PC-9 (cell line): Measurements from ENCODE around the gene TECPR1. TPM values are rescaled to one million over a fixed set of nuclear protein-coding genes. Genes with fewer than 3 reads are reported as not detected.

Experiments used
- BruUV-seq: library from RNA; stranded (reverse); fragments of 400-500 nt; replicated peaks from 2 replicates; lab custom pipeline; 2021; lab: Mats Ljungman, UMichigan
- CTCF ChIA-PET: fragments of 300-600 bp; sonication (Branson Sonifier 250); formaldehyde crosslinking; loops from one replicate; lab custom pipeline; 2022; ENCODE audit warnings: antibody characterized with exemption; lab: Charles Lee
- POLR2A ChIA-PET: fragments of 300-600 bp; sonication (Branson Sonifier 250); formaldehyde crosslinking; loops from one replicate; lab custom pipeline; 2022; ENCODE audit warnings: antibody characterized with exemption; ENCODE audit not compliant: unreplicated experiment; lab: Charles Lee
- DNase-seq, 2 experiments: peaks; one replicate each; pipeline versions ENCODE4 v3.0.0 to v3.0.0-alpha.2; 2015 to 2022; ENCODE audit warnings: mixed read lengths in 1 of 2
- H2AFZ ChIP-seq: fragments of 200-600 bp; sonication (generic); 2 replicates; pipeline ENCODE4 v1.8.1; 2017; ENCODE audit warnings: antibody characterized with exemption
- H3F3A ChIP-seq: fragments of 200-600 bp; sonication (generic); 2 replicates; pipeline ENCODE4 v1.8.1; 2017; ENCODE audit warnings: antibody characterized with exemption, mild to moderate bottlenecking, low read depth; ENCODE audit not compliant: insufficient read depth
- H3K27ac ChIP-seq: fragments of 200-600 bp; sonication (generic); 2 replicates; pipeline ENCODE4 v1.6.1; 2016; ENCODE audit warnings: mixed run types
- H3K27me3 ChIP-seq: fragments of 200-600 bp; sonication (generic); 2 replicates; pipeline ENCODE4 v1.6.1; 2016; ENCODE audit warnings: low read depth, mixed run types; ENCODE audit not compliant: insufficient read depth
- H3K36me3 ChIP-seq: fragments of 200-600 bp; sonication (generic); 2 replicates; pipeline ENCODE4 v1.6.1; 2016; ENCODE audit warnings: low read depth, mixed run types
- H3K4me1 ChIP-seq: fragments of 200-600 bp; sonication (generic); replicated peaks from 2 replicates; pipeline ENCODE4 v1.6.1; 2016; ENCODE audit warnings: mixed run types; ENCODE audit not compliant: insufficient read depth
- H3K4me2 ChIP-seq: fragments of 200-600 bp; sonication (generic); 2 replicates; pipeline ENCODE4 v1.6.1; 2017; ENCODE audit warnings: mixed run types
- H3K4me3 ChIP-seq: fragments of 200-600 bp; sonication (generic); 2 replicates; pipeline ENCODE4 v1.6.1; 2016; ENCODE audit warnings: mixed run types
- H3K79me2 ChIP-seq: fragments of 200-600 bp; sonication (generic); 2 replicates; pipeline ENCODE4 v1.6.1; 2017; ENCODE audit warnings: low read depth, mixed run types
- H3K9me2 ChIP-seq: fragments of 200-600 bp; sonication (generic); 2 replicates; pipeline ENCODE4 v1.8.1; 2017; ENCODE audit warnings: mild to moderate bottlenecking; ENCODE audit not compliant: insufficient read depth
- H3K9me3 ChIP-seq: fragments of 200-600 bp; sonication (generic); 2 replicates; pipeline ENCODE4 v1.8.1; 2016; ENCODE audit warnings: low read depth; ENCODE audit not compliant: insufficient read depth
- H4K20me1 ChIP-seq: fragments of 200-600 bp; sonication (generic); 2 replicates; pipeline ENCODE4 v1.8.1; 2017; ENCODE audit not compliant: insufficient read depth
- CTCF ChIP-seq: fragments of 200-600 bp; sonication (generic); conservative IDR thresholded peaks from 2 replicates; pipeline ENCODE4 v1.6.1; 2017; ENCODE audit warnings: mixed run types, antibody characterized with exemption, mild to moderate bottlenecking, moderate library complexity
- EZH2 ChIP-seq: fragments of 200-600 bp; sonication (generic); IDR thresholded peaks from 2 replicates; pipeline ENCODE4 v1.8.0; 2017; ENCODE audit warnings: antibody characterized with exemption, low read depth
- intact Hi-C: fragments of 100-400 bp; cut with micrococcal nuclease; formaldehyde crosslinking; loops from one replicate; pipeline ENCODE4 v1.10.0; 2022; ENCODE audit not compliant: unreplicated experiment
- total RNA-seq: library from RNA; stranded (reverse); gene quantifications from 2 replicates; pipeline ENCODE4 v1.2.3, GENCODE V29; 2021

Gene TECPR1
- total RNA-seq, 1 experiment from 2014 or later: 22.7 TPM

GRCh38 chr7:98228801-98229200 lies 23.2 kb downstream of the TECPR1 start:
- Histone ChIP-seq H3K27ac (no peak overlapping the region), H3K4me2 (no peak overlapping the region), H3F3A (no peaks in the 10 kb centered on the region), H3K4me1 (no peaks in the 10 kb centered on the region), H4K20me1 (no peaks in the 10 kb centered on the region), H3K4me3 (no peak overlapping the region), H3K27me3 (no peaks in the 10 kb centered on the region), H3K36me3 (no peaks in the 10 kb centered on the region), H2AFZ (no peak overlapping the region), H3K79me2 (no peaks in the 10 kb centered on the region), H3K9me2 (no peaks in the 10 kb centered on the region), H3K9me3 (no peaks in the 10 kb centered on the region)
- intact Hi-C loops: no loop called here
- CTCF ChIA-PET: no interaction called here
- BruUV-seq: no TSS peak
- TF ChIP-seq EZH2 (no peak), CTCF (no peak)
- no peak for DNase-seq
- POLR2A ChIA-PET: interaction anchor here (0.7 kb wide), 1 partner anchor 192 kb away, joined by 3 read pairs; no protein-coding TSS in a partner anchor

DNA sequence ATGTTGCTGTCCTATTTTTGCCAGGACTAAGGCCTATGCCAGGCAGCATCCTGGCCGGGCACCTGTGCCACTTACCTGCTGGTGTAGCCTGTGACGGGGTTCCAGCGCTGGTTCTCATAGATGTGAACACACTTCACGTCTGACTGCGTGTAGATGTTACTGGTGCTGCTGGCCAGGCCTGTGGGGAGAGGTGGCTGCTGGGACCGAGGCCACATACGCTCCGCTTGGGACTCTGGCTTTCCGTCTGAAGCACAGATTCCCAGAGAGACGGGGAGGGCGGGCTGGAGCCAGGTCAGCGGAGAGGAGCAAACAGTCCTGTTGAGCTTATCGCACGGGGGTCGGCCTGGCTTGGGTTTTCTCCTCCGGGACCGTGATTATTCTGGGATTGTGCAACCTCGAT lies 24.1 kb downstream of the TECPR1 start:
- no peaks in the 10 kb centered on the region for H4K20me1 ChIP-seq
- no peak overlapping the region for H2AFZ ChIP-seq
- H3F3A ChIP-seq: no peaks in the 10 kb centered on the region
- intact Hi-C loops: no loop called here
- TF ChIP-seq EZH2 (no peak), CTCF (no peak)
- H3K79me2 ChIP-seq: no peaks in the 10 kb centered on the region
- no peak for DNase-seq
- CTCF ChIA-PET: no interaction called here
- H3K9me2 ChIP-seq: no peaks in the 10 kb centered on the region
- H3K27me3 ChIP-seq: no peaks in the 10 kb centered on the region
- H3K36me3 ChIP-seq: no peaks in the 10 kb centered on the region
- H3K4me1 ChIP-seq: no peaks in the 10 kb centered on the region
- H3K4me2 ChIP-seq: no peak overlapping the region
- H3K27ac ChIP-seq: no peak overlapping the region
- no TSS peak for BruUV-seq
- no peak overlapping the region for H3K4me3 ChIP-seq
- no peaks in the 10 kb centered on the region for H3K9me3 ChIP-seq
- POLR2A ChIA-PET: no interaction called here

GRCh38 chr7:98225913-98226614 lies 26.0 kb downstream of the TECPR1 start:
- Histone ChIP-seq H4K20me1 (no peaks in the 10 kb centered on the region), H3K9me2 (no peaks in the 10 kb centered on the region), H3K4me1 (no peaks in the 10 kb centered on the region), H3K79me2 (no peaks in the 10 kb centered on the region), H3K9me3 (no peaks in the 10 kb centered on the region), H3K27ac (no peak overlapping the region), H3K4me2 (no peak overlapping the region), H3K27me3 (no peaks in the 10 kb centered on the region), H3K36me3 (no peaks in the 10 kb centered on the region), H3K4me3 (no peak overlapping the region), H3F3A (no peaks in the 10 kb centered on the region), H2AFZ (no peak overlapping the region)
- intact Hi-C loops: no loop called here
- TF ChIP-seq CTCF (no peak), EZH2 (no peak)
- no peak for DNase-seq
- POLR2A ChIA-PET: no interaction called here
- CTCF ChIA-PET: no interaction called here
- no TSS peak for BruUV-seq
